ENCODE results near the gene TCL1B. TPM values are rescaled to one million over a fixed set of nuclear protein-coding genes. Genes with fewer than 3 reads are reported as not detected.

TCL1B gene
- total RNA-seq, 1 experiment from 2014 or later: not detected

GRCh38 chr14:95722525-95723190, 36.4 kb downstream of the TCL1B start:
- DNase-seq (ENCODE audit: low read depth, low spot score): no peak
- CTCF ChIA-PET: no interaction called here
- in situ Hi-C loops (cut with HindIII; ENCODE audit: low pct_unique_long_range_greater_than_20kb, low sequenced_read_pairs): no loop called here

GRCh38 chr14:95725685-95726336, 39.6 kb downstream of the TCL1B start:
- no peaks in the 10 kb centered on the region; the same call in 1 of the 2 replicates for H3K27me3 ChIP-seq (ENCODE audit: control insufficient read depth, insufficient read depth, low read length)
- no peak for ATAC-seq
- no peaks in the 10 kb centered on the region for H3K36me3 ChIP-seq (ENCODE audit: control insufficient read depth, insufficient read depth, low read length)
- CTCF ChIA-PET: no interaction called here
- H3K9me3 ChIP-seq (ENCODE audit: control insufficient read depth, insufficient read depth, low read depth, low read length): no peaks in the 10 kb centered on the region
- no peak overlapping the region for H3K27ac ChIP-seq (ENCODE audit: low read length)
- no peak for DNase-seq (ENCODE audit: low read depth, low spot score)
- POLR2A ChIA-PET: no interaction called here
- no TSS peak for BruUV-seq (replicated peaks)
- H3K4me3 ChIP-seq (ENCODE audit: low read depth in 2 of 2, low read length in 2 of 2): no peak overlapping the region
- no peaks in the 10 kb centered on the region for H3K4me1 ChIP-seq (ENCODE audit: control insufficient read depth, insufficient read depth, low read length)
- intact Hi-C loops (cut with micrococcal nuclease; ENCODE audit: unreplicated experiment): no loop called here
- in situ Hi-C loops (cut with HindIII; ENCODE audit: low pct_unique_long_range_greater_than_20kb, low sequenced_read_pairs): no loop called here
- TF ChIP-seq TCF7L2 (IDR thresholded peaks at IDR 0.05; ENCODE audit: low read depth, low read length) (no peak), CTCF (IDR thresholded peaks at IDR 0.05) (no peak), REST (IDR thresholded peaks at IDR 0.05; ENCODE audit: insufficient read depth in 1 of 2, low read depth in 2 of 2, low read length in 1 of 2) (no peak), SIN3A (IDR thresholded peaks at IDR 0.05; ENCODE audit: borderline replicate concordance, insufficient read depth, low read depth, low read length) (no peak)

More at GRCh38 chr14:95722525-95723190, 36.4 kb downstream of the TCL1B start:
- no peaks in the 10 kb centered on the region for H3K36me3 ChIP-seq (ENCODE audit: control insufficient read depth, insufficient read depth, low read length)
- H3K4me1 ChIP-seq (ENCODE audit: control insufficient read depth, insufficient read depth, low read length): no peaks in the 10 kb centered on the region
- H3K4me3 ChIP-seq (ENCODE audit: low read depth in 2 of 2, low read length in 2 of 2): no peak overlapping the region
- no peaks in the 10 kb centered on the region for H3K9me3 ChIP-seq (ENCODE audit: control insufficient read depth, insufficient read depth, low read depth, low read length)
- POLR2A ChIA-PET: interaction anchor here (0.6 to 0.7 kb wide), 2 partner anchors 30 to 42 kb away, joined by 4 to 5 read pairs; no protein-coding TSS in a partner anchor
- no peaks in the 10 kb centered on the region; the same call in 1 of the 2 replicates for H3K27me3 ChIP-seq (ENCODE audit: control insufficient read depth, insufficient read depth, low read length)
- intact Hi-C loops (cut with micrococcal nuclease; ENCODE audit: unreplicated experiment): no loop called here
- no peak for TF ChIP-seq POLR2AphosphoS5 (IDR thresholded peaks at IDR 0.05; ENCODE audit: low read depth, low read length)
- TF ChIP-seq CTCF (IDR thresholded peaks at IDR 0.05): no peak
- no peak for TF ChIP-seq SIN3A (IDR thresholded peaks at IDR 0.05; ENCODE audit: borderline replicate concordance, insufficient read depth, low read depth, low read length)
- TF ChIP-seq REST (IDR thresholded peaks at IDR 0.05; ENCODE audit: insufficient read depth in 1 of 2, low read depth in 2 of 2, low read length in 1 of 2): no peak
- no peak for TF ChIP-seq TCF7L2 (IDR thresholded peaks at IDR 0.05; ENCODE audit: low read depth, low read length)
- no peak overlapping the region for H3K27ac ChIP-seq (ENCODE audit: low read length)
- BruUV-seq (replicated peaks): no TSS peak
- ATAC-seq: no peak

Data from Panc1 (cell line).